ENCODE data around the gene BMPR1B. TPM values are rescaled to one million over a fixed set of nuclear protein-coding genes. Genes with fewer than 3 reads are reported as not detected.

BMPR1B gene
- total and polyA plus RNA-seq, 10 donors = 0.12 to 2.4 (median 1.2) TPM

DNA sequence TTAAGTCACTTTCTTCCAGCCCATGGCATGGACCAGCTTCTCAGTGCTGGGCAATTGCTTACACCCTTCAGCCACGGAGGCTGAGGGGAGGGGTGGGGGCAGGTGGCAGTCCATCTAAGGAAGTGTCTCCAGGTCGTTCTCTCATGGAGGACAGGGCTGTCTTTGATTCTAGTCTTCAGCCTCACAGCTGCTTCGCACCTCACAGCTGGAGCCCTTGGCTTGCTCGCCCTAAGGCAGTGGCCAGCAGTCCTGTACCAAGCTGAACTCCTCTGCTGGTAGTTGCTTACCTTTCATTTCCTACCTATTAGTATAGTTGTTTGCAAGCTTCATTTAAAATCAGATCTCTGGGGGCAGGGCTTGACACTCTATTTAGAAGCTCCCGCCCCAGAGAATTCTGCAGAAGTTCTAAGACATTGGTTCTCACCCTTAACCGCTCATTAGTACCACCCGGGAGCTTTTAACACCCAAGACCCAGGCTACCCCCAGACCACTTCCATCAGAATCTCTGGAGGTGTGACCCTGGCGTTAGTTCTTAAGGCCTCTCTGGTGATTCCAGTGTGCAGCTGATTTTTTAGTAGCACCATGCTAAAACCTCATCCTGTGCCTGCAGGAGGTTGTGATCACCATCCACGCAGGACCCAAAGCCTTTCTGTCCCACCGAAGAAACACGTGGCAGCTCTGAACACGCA, 404.2 kb downstream of the BMPR1B start:
- Histone ChIP-seq H3K27me3 (replicated peaks in 1 of 7) (no peaks in the 10 kb centered on the region), H3K4me3 (no peak overlapping the region), H3K4me1 (peaks cover 0 to 7% (median 4%) of the 10 kb centered on the region in 6 donors), H3K36me3 (no peaks in the 10 kb centered on the region), H3K27ac (no peak overlapping the region), H3K9me3 (no peaks in the 10 kb centered on the region)
- DNase-seq = no peak
- TF ChIP-seq POLR2A (IDR thresholded peaks at IDR 0.05) (no peak), POLR2AphosphoS5 (IDR thresholded peaks at IDR 0.05) (no peak)
- TF ChIP-seq, protein P1, sequence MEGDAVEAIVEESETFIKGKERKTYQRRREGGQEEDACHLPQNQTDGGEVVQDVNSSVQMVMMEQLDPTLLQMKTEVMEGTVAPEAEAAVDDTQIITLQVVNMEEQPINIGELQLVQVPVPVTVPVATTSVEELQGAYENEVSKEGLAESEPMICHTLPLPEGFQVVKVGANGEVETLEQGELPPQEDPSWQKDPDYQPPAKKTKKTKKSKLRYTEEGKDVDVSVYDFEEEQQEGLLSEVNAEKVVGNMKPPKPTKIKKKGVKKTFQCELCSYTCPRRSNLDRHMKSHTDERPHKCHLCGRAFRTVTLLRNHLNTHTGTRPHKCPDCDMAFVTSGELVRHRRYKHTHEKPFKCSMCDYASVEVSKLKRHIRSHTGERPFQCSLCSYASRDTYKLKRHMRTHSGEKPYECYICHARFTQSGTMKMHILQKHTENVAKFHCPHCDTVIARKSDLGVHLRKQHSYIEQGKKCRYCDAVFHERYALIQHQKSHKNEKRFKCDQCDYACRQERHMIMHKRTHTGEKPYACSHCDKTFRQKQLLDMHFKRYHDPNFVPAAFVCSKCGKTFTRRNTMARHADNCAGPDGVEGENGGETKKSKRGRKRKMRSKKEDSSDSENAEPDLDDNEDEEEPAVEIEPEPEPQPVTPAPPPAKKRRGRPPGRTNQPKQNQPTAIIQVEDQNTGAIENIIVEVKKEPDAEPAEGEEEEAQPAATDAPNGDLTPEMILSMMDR (IDR thresholded peaks at IDR 0.05 in 8 of 11, conservative IDR thresholded peaks at IDR 0.05 in 3 of 11) = no peak
- WGBS, 5 donors = 79 to 83% (median 80%) methylated on average over 12 of the region's 12 CpGs
- intact Hi-C loops (cut with DNase I; ENCODE audit: low total_unique reads) = no loop called here

DNA sequence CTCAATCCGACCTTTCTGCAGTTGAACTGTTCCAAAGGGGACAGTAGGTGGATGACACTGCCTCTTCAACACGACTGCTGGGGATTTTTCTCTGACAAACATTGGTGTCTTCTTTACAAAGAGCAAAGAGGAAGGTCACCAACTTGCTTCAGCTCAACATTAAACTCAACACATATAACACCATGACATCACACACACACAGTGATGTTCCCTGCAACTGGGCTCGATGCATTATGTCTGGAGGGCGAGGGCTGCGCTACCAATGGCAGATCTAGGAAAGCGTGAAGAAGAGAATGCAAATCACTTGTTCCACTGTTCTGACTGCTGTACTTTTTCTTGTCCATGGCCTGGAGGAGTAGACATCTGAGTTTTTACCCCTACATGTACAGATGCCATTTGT, 405.1 kb downstream of the BMPR1B start:
- intact Hi-C loops (cut with DNase I; ENCODE audit: low total_unique reads) = no loop called here
- Histone ChIP-seq H3K4me1 (peaks cover 0 to 7% (median 4%) of the 10 kb centered on the region in 6 donors), H3K27ac (no peak overlapping the region), H3K9me3 (no peaks in the 10 kb centered on the region), H3K27me3 (replicated peaks in 1 of 7) (no peaks in the 10 kb centered on the region), H3K4me3 (no peak overlapping the region), H3K36me3 (no peaks in the 10 kb centered on the region)
- DNase-seq = no peak
- 79 to 90% (median 82%) methylated on average over 6 of the region's 6 CpGs for WGBS, 5 donors
- TF ChIP-seq POLR2A (IDR thresholded peaks at IDR 0.05) (no peak), POLR2AphosphoS5 (IDR thresholded peaks at IDR 0.05) (no peak)
- TF ChIP-seq, protein P1 (IDR thresholded peaks at IDR 0.05 in 8 of 11, conservative IDR thresholded peaks at IDR 0.05 in 3 of 11) = no peak

DNA sequence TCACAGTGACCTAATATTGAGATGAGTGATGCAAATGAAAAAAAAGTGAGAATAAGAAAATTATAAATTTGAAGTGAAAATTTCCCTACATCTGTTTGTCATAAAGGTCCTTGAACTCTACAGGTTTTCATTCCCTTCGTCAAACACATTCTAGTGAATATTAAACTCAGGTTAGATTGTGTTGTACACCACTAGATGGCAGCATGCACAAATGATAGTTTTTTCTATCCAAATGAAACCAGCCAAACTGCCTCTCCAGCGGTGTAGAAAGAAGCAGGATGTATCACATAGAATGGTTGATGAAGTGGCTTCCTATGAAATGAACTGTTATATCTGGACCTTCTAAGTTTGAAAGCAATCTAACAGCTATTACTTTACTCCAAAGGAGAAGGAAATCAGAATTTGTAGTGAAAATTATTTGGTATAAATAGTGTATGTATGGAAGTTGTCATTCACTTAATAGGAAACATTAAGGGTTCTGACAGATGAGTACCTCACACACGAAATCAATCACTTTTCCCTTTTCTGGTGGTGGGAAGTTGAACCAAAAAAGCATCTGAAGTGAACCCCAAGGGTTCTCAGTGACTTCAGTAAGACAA, 408.3 kb downstream of the BMPR1B start:
- Histone ChIP-seq H3K9me3 (no peaks in the 10 kb centered on the region), H3K36me3 (no peaks in the 10 kb centered on the region), H3K4me1 (peaks cover 0 to 7% (median 4%) of the 10 kb centered on the region in 6 donors), H3K27ac (no peak overlapping the region), H3K4me3 (no peak overlapping the region), H3K27me3 (replicated peaks in 1 of 7) (no peaks in the 10 kb centered on the region)
- WGBS, 5 donors = 11 to 21% (median 14%) methylated on average over 3 of the region's 3 CpGs
- no peak for TF ChIP-seq POLR2AphosphoS5 (IDR thresholded peaks at IDR 0.05)
- TF ChIP-seq, protein P1 (IDR thresholded peaks at IDR 0.05 in 8 of 11, conservative IDR thresholded peaks at IDR 0.05 in 3 of 11) = peak in 10 of 11 experiments; percentile 9 to 73 (median 60)
- no peak for TF ChIP-seq POLR2A (IDR thresholded peaks at IDR 0.05)
- DNase-seq = no peak
- intact Hi-C loops (cut with DNase I; ENCODE audit: low total_unique reads) = no loop called here

DNA sequence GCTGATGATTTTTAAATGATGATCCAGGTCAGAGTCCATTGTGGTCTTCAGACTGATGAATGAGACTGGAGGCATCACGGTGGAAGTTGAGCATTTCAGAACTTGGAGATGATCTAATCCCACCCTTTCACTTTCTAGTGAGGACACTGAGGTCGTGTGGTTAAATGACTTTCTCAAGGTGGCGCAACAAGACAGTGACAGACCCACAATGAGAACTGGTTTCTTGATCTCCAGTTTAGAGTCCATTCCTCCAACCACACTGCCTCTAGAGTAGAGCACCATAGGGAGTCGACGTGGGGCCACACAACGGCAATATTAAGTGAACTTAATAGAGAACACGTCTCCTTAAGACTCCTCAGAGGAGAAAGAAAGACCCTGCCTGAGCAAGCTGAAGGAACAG, 410.1 kb downstream of the BMPR1B start:
- no peak for DNase-seq
- intact Hi-C loops (cut with DNase I; ENCODE audit: low total_unique reads) = no loop called here
- H3K27ac ChIP-seq = no peak overlapping the region
- no peaks in the 10 kb centered on the region for H3K9me3 ChIP-seq
- H3K4me3 ChIP-seq = no peak overlapping the region
- H3K4me1 ChIP-seq = peaks cover 0 to 7% (median 4%) of the 10 kb centered on the region in 6 donors
- TF ChIP-seq, protein P1 (IDR thresholded peaks at IDR 0.05 in 8 of 11, conservative IDR thresholded peaks at IDR 0.05 in 3 of 11) = no peak
- TF ChIP-seq POLR2AphosphoS5 (IDR thresholded peaks at IDR 0.05) (no peak), POLR2A (IDR thresholded peaks at IDR 0.05) (no peak)
- no peaks in the 10 kb centered on the region for H3K27me3 ChIP-seq (replicated peaks in 1 of 7)
- H3K36me3 ChIP-seq = no peaks in the 10 kb centered on the region
- 73 to 88% (median 81%) methylated on average over 7 of the region's 7 CpGs for WGBS, 5 donors
